Breast epithelium (tissue), 4 donors: Measurements from ENCODE around the gene VSNL1. TPM values are rescaled to one million over a fixed set of nuclear protein-coding genes. Genes with fewer than 3 reads are reported as not detected.

Experiments used
- DNase-seq, 2 donors: peaks; one replicate each; pipeline ENCODE4 v3.0.0-alpha.2; 2019; ENCODE audit warnings: low spot score in 2 of 2
- H3K27ac ChIP-seq, 2 donors: fragments of 200-600 bp; sonication (generic) in 1 of 2; one replicate each; pipeline ENCODE4 v1.5.1; 2016 to 2019; ENCODE audit warnings: mild to moderate bottlenecking in 1 of 2
- H3K27me3 ChIP-seq, 2 donors: fragments of 200-600 bp; sonication (generic) in 1 of 2; one replicate each; pipeline versions ENCODE4 v1.5.1 to v1.6.0; 2017 to 2019; ENCODE audit warnings: control low read depth in 1 of 2, mild to moderate bottlenecking in 1 of 2
- H3K36me3 ChIP-seq: fragments of 200-600 bp; one replicate; pipeline ENCODE4 v1.5.1; 2019
- H3K4me1 ChIP-seq, 2 donors: fragments of 200-600 bp; sonication (generic); one replicate each; pipeline ENCODE4 v1.5.1; 2016 to 2019; ENCODE audit warnings: control low read depth in 1 of 2
- H3K4me3 ChIP-seq, 3 donors: fragments of 200-600 bp; sonication (generic); 1 replicate in 2 of 3; 2 replicates in 1 of 3; pipeline ENCODE4 v1.5.1; 2016 to 2019; ENCODE audit warnings: mild to moderate bottlenecking in 3 of 3, moderate library complexity in 2 of 3
- H3K9me3 ChIP-seq, 2 donors: fragments of 200-600 bp; sonication (generic) in 1 of 2; one replicate each; pipeline ENCODE4 v1.5.1; 2016 to 2019; ENCODE audit warnings: control low read depth in 1 of 2
- CTCF ChIP-seq, 3 donors: fragments of 450-650 bp; IDR thresholded peaks; one replicate each; pipeline ENCODE4 v1.5.1; 2016 to 2017; ENCODE audit warnings: antibody characterized with exemption in 3 of 3, mild to moderate bottlenecking in 3 of 3, moderate library complexity in 3 of 3
- POLR2A ChIP-seq: fragments of 450-650 bp; IDR thresholded peaks from one replicate; pipeline ENCODE4 v1.6.1; 2016; ENCODE audit warnings: antibody characterized with exemption, mild to moderate bottlenecking, moderate library complexity
- POLR2AphosphoS5 ChIP-seq, 3 donors: sonication (generic); formaldehyde crosslinking; IDR thresholded peaks; one replicate each; pipeline ENCODE4 v1.6.1; 2017; ENCODE audit warnings: antibody characterized with exemption in 3 of 3
- intact Hi-C: fragments of 100-400 bp; cut with DNase I; formaldehyde crosslinking; loops from one replicate; pipeline ENCODE4 v1.15.1; 2023; ENCODE audit warnings: low total_unique reads
- total RNA-seq, 3 donors: library from RNA; depleted of rRNA; stranded (reverse); fragments of >200 nt; gene quantifications; one replicate each; pipeline ENCODE4 v1.1.0, GENCODE V29; 2016

Gene VSNL1
- total RNA-seq, 3 donors from 2014 or later = 0.80 to 6.9 (median 2.6) TPM

- H3K36me3 ChIP-seq = no peaks in the 10 kb centered on the region
- no peak overlapping the region for H3K27ac ChIP-seq
- H3K4me1 ChIP-seq = no peaks in the 10 kb centered on the region
- no peaks in the 10 kb centered on the region for H3K27me3 ChIP-seq
- TF ChIP-seq POLR2A (no peak), POLR2AphosphoS5 (IDR thresholded peaks at IDR 0.05) (no peak)
- no peak overlapping the region for H3K4me3 ChIP-seq
- no peaks in the 10 kb centered on the region for H3K9me3 ChIP-seq
- no peak for DNase-seq
- intact Hi-C loops = no loop called here
These were observed 34.0 kb downstream of the VSNL1 start for GRCh38 chr2:17574406-17575073.

GRCh38 chr2:17576802-17577201 lies 36.3 kb downstream of the VSNL1 start:
- H3K27me3 ChIP-seq = no peaks in the 10 kb centered on the region
- H3K4me1 ChIP-seq = no peaks in the 10 kb centered on the region
- no peak overlapping the region for H3K27ac ChIP-seq
- H3K36me3 ChIP-seq = no peaks in the 10 kb centered on the region
- no peaks in the 10 kb centered on the region for H3K9me3 ChIP-seq
- no peak for DNase-seq
- intact Hi-C loops = no loop called here
- H3K4me3 ChIP-seq = no peak overlapping the region
- TF ChIP-seq POLR2A = no peak

- TF ChIP-seq CTCF (IDR thresholded peaks at IDR 0.05) (no peak), POLR2AphosphoS5 (IDR thresholded peaks at IDR 0.05) (peak in 1 of 3 donors; percentile 38)
- DNase-seq = peak in 1 of 2 donors; percentile 69
These were observed 38.0 kb downstream of the VSNL1 start for GRCh38 chr2:17578466-17578928.

GRCh38 chr2:17579605-17580318 lies 39.3 kb downstream of the VSNL1 start:
- Histone ChIP-seq H3K9me3 (no peaks in the 10 kb centered on the region), H3K36me3 (no peaks in the 10 kb centered on the region), H3K4me1 (no peaks in the 10 kb centered on the region), H3K4me3 (no peak overlapping the region), H3K27ac (peak overlapping the region; percentile 25 to 64), H3K27me3 (no peaks in the 10 kb centered on the region)
- no peak for DNase-seq
- TF ChIP-seq POLR2A = no peak
- no peak for TF ChIP-seq CTCF (IDR thresholded peaks at IDR 0.05)
- TF ChIP-seq POLR2AphosphoS5 (IDR thresholded peaks at IDR 0.05) = no peak
- intact Hi-C loops = no loop called here

More at GRCh38 chr2:17578466-17578928, 38.0 kb downstream of the VSNL1 start:
- Histone ChIP-seq H3K4me3 (no peak overlapping the region), H3K27ac (peak overlapping the region; percentile 64 to 72), H3K27me3 (no peaks in the 10 kb centered on the region), H3K36me3 (no peaks in the 10 kb centered on the region), H3K9me3 (no peaks in the 10 kb centered on the region), H3K4me1 (no peaks in the 10 kb centered on the region)
- intact Hi-C loops = no loop called here

GRCh38 chr2:17580319-17580715 lies 39.8 kb downstream of the VSNL1 start:
- H3K27me3 ChIP-seq = no peaks in the 10 kb centered on the region
- intact Hi-C loops = no loop called here
- no peak for DNase-seq
- TF ChIP-seq POLR2AphosphoS5 (IDR thresholded peaks at IDR 0.05) = no peak
- TF ChIP-seq POLR2A = no peak
- TF ChIP-seq CTCF (IDR thresholded peaks at IDR 0.05) = no peak
- peak overlapping the region in 1 of 2 donors; percentile 64 for H3K27ac ChIP-seq
- no peak overlapping the region for H3K4me3 ChIP-seq
- H3K36me3 ChIP-seq = no peaks in the 10 kb centered on the region
- no peaks in the 10 kb centered on the region for H3K9me3 ChIP-seq
- no peaks in the 10 kb centered on the region for H3K4me1 ChIP-seq

- Histone ChIP-seq H3K36me3 (no peaks in the 10 kb centered on the region), H3K4me1 (no peaks in the 10 kb centered on the region), H3K9me3 (no peaks in the 10 kb centered on the region), H3K27me3 (no peaks in the 10 kb centered on the region), H3K4me3 (no peak overlapping the region), H3K27ac (no peak overlapping the region)
- no peak for DNase-seq
- intact Hi-C loops = no loop called here
- TF ChIP-seq POLR2AphosphoS5 (IDR thresholded peaks at IDR 0.05) = no peak
- TF ChIP-seq CTCF (IDR thresholded peaks at IDR 0.05) = no peak
- no peak for TF ChIP-seq POLR2A
These were observed 41.3 kb downstream of the VSNL1 start for GRCh38 chr2:17581831-17582230.
